ENCODE data around the gene CDK10.

CDK10 gene

DNA sequence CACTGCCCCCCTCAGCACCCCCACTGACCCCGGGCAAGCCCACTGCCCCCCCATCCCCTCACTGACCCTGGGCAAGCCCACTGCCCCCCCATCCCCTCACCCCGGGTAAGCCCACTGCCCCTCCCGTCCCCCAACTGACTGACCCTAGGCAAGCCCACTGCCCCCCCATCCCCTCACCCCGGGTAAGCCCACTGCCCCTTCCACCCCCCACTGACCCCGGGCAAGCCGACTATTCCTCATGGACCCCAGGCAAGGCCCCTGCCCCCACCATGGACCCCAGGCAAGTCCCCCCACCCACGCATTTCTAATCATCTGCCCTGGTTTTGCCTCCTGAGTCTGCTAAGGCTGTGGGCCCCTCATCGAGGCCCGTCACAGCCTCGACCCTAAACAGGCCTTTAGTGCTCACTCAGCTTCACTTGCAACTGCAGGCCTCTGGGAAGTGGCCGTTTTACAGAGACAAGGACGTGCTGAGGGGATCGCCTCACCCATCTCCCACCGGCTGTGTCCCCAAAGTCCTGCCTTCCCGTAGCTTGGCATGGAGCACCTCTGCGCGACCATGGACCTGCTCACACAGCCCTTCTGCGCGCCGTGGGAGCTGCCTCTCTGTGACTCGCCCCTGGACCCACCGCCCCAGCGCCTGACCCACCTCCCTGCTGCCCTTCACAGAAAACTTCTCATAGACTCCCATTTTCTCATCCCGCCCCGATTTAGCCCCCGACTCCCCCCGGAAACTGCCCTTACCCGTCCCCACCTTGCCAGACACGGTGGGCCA is 30.6 kb downstream of the CDK10 start:
- no peak for DNase-seq

DNA sequence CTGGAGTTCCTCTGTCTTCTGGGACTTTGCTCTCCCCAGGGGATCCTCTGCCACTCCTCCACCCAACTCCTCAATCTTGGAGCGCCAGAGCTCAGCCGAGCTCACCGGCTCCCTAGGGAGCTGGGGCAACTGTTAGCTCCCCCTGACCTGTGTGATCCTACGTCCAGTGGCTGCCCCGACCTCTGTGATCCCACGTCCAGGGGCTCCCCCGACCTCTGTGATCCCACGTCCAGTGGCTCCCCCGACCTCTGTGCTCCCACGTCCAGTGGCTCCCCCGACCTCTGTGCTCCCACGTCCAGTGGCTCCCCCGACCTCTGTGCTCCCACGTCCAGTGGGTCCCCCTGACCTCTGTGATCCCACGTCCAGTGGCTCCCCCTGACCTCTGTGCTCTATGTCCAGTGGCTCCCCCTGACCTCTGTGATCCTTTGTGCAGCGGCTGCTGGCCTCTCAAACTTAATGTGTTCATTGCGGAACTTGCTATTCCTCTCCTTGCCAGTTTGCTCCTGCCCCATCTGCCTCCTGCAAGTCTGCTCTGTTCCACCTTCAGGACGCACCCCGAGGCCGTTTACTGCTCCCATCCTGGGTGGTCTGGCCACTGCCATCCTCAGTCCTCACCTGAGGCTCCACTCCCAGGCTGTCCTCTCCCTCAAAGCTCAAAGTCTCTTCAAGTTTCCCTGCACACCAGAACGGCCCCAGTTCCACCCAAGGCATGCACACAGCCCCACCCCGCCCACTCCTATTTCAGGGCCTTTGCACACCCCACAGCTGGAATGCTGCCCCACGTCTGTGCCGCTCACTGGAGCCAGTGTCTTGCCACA is 31.4 kb downstream of the CDK10 start:
- DNase-seq: no peak

DNA sequence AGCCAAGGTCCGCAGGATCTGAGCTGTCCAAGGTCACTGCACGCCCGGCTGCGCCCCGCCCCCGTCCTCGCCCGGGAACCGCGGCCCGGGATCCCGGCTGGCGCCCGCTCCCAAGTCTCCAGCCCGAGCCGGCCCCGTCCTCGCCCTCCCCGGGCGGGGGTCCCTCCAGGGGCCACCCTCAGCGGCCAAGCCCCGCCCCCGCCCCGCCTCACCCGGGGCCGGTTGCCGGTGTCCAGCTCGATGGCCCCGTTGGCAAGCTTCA is 34.0 kb downstream of the CDK10 start:
- no peak for DNase-seq

DNA sequence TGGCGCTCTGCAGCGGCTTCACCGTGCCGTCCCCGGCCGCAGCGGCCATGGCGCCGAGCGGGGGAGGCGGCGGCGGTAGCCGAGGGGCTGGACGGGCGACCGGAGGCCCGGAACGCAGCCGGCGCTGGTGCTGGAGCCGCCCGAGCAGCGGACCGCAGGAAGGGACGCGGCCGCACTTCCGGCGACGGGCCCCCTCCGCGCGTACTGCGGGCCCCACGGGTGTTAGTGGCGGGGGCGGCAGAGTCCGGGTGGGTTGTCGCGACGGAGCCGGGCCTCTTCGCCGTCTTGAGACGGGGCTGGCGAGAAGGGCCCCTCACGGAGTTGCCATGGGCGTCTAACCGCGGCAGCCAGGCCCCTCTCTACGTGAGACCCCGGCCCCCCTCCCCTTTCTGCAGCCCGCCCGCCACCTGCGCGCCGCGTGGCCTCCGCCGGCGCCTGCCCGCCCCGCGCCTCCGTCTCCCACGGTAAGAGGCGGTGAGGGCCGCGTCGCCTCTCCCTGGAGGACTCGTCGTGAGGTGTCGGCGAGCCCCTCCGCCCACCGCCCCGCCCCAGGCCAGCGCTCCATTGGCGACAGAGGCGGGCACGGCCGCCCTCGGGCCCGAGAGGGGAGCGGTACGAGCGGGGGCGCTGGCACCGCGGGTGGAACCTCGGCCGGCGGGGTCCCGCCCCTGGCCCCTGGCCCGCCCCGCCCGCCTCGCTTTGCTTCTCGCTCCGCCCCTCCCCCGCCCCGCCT is 34.5 kb downstream of the CDK10 start, which contains the start of the genes VPS9D1 and ZNF276:
Gene VPS9D1 (minus strand): TSS at position 86 of the 733 bp plus-strand sequence. CDS start 37 bp downstream, at position 49.
Gene ZNF276 (plus strand): TSS at position 725 of the 733 bp plus-strand sequence. CDS start 104 bp downstream, outside the sequence.
- peak; percentile 20 for DNase-seq

DNA sequence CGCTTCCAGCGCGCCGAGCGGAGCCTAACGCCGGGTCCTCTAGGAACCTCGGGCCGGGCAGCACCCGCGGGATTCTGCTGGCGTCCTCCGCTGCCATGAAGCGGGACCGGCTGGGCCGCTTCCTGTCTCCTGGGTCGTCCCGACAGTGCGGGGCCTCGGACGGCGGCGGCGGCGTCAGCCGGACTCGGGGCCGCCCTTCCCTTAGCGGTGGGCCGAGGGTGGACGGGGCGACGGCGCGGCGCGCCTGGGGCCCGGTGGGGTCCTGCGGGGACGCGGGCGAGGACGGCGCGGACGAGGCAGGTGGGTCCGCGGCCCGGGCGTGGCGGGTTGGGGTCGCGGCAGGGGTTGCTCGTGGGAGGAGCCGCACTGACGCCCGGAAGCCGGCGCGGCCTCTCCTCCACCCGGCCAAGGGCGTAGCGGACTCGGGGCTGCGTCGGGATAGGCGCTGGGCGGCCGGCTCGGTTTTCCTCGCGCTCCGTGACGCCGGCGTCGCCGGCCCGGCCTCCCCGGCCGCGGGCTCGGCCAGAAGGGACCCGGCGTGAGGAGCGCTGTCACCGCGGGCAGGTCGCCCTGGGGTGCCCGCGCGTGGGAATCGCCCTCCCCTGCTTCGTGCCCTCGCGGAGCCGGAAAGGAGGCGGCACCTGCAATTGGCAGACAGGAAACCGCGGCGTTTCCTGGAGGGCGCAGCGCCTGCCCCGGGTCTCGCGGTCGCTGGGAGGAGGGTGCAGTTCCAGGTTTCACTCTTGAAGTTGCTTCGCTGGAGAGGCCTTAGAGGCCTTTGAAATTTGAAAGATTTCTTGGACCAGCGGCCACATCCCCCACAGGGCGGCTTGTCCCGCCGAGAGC is 35.3 kb downstream of the CDK10 start:
- no peak for DNase-seq

DNA sequence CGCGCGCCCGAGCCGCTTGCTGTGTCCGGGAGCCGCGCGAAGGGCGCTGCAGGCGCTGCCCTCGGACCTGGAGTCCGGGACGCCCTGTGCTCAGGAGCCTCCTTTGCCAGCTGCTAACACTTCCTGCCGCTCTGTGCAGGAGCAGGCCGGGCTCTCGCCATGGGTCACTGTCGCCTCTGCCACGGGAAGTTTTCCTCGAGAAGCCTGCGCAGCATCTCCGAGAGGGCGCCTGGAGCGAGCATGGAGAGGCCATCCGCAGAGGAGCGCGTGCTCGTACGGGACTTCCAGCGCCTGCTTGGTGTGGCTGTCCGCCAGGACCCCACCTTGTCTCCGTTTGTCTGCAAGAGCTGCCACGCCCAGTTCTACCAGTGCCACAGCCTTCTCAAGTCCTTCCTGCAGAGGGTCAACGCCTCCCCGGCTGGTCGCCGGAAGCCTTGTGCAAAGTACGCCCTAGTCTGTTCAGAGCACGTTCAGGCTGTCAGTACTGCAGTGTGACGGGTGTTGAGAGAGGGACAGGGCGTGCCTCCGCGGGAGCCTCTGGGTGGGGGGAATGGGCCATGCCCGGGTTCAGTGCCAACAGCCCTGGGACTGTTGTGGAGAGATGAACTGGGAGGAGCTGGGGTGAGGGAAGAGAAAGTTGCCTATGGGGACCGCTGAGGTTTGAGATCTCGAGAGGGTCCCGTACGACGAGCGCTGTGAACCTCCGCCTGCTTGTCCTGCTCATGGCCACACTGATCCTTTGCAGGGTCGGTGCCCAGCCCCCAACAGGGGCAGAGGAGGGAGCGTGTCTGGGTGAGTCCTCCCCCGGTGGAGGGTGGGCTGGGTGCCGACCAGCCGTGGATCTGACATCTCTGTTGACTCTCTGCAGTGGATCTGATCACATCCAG is 36.1 kb downstream of the CDK10 start:
- no peak for DNase-seq

DNA sequence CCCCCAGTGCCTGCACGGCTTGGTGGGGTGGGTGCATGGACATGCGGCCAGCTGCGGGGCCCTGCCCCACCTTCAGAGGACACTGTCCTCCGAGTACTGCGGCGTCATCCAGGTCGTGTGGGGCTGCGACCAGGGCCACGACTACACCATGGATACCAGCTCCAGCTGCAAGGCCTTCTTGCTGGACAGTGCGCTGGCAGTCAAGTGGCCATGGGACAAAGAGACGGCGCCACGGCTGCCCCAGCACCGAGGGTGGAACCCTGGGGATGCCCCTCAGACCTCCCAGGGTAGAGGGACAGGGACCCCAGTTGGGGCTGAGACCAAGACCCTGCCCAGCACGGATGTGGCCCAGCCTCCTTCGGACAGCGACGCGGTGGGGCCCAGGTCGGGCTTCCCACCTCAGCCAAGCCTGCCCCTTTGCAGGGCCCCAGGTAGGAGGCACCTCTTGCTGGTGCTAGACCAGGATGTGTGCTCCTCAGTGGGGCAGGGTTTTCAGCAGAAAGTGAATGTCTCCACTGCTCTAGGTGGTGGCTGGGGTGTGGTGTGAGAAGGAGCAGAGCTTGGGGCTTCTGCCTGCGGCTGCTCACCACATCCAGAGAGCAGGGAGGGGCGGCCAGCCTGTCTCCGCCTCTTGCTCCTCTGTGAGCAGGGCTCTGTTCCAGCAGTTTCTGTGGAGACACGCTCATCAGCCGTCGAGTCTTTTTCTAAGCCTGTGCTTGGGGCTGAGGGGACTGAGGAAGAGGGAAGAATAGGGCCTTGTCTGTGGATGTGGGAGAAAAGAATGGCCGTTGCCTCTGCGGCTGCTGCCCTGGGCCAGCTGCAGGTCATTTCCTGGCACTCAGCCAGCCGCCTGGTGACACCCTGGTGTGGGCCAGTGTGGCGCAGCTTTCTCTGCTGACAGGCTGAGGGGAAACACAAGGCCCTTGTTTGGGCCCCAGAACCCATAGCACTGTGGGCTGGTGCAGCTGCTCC is 37.1 kb downstream of the CDK10 start:
- no peak for DNase-seq

DNA sequence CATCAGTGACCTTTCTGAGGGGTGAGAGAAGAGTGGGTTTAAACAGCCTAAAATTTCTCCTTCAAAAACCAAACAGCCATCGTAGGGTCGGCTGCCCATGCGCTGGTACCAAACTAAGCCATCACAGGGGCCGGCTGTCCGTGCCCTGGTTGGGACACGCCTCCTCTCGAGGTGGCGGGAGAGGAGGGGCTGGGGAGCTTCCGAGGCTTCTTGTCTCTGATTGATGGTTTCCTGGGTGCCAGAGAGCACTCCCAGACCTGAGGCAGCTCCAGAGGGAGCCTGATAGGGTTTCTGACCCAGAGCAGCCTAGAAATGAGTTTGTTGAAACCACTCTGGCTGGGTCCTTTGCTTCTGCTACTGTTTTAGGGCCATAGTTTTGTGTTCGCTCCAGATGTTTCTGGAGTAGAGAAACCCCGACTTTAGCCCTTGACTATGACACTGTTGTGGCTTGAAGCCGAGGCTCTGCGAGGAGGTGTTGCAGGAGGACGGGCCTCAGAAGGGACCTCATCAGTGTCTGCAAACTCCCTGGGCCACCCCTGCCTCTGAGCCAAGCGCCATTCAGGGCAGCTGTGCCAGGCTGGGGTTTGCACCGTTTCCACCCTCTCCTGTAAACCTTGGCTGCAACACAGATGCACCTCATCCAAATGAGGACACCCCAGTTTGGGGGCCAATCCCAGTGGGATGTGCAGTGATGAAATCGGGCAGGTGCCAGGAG is 41.1 kb downstream of the CDK10 start:
- DNase-seq: no peak

DNA sequence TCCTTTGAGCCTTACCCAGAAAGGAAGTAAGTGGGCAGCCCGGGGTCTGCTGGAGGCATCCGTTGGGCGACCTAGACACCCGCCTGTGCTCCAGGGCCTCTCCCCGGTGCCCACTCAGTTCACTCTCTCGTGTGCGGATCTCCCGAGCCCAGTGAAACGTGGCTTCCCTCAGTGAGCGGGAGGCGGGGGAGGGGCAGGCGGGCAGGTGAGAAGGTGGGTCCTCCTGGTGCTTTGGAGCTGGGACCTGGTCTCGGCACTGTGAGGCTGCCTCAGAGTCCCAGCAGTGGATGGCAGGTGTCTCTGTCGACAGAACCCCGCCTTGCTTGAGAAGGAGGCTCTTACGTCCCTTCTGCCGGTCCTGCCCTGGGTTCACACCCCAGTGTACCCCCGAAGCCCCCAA is 42.8 kb downstream of the CDK10 start:
- no peak for DNase-seq

DNA sequence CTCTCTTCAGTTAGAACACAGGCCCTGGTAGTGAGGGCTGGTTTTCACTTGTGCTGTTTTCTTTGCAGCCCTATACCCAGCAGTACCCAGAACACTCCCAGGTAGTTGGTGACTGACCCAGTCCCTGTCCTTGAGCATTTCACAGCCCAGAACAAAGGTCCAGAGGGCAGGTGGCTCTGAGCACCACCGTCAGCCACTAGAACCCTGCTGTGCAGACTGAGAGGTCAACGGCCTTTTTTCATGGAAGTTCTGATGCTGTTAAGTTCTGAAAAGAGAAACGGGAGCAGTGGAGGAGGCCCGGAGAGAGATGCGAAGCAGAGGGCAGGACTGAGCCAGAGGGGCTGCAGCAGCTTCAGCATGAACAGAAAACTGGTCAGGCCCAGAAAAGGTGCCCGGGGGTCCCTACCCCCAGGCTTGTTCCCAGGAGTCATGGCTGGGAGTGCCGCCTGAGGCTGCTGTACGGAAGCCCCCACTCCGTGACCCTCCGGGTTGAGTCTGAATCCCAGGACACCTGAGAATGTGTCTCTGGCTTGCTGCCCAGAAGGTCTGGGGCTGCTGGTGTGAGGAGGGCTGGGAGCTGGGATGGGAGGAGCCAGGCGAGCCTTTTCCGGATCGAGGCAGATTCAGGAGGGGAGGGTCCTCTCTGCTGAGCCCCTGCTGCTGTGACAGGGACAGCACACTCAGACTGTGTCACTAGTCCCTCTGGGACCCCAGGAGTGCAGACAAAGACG is 43.5 kb downstream of the CDK10 start:
- DNase-seq: no peak

DNA sequence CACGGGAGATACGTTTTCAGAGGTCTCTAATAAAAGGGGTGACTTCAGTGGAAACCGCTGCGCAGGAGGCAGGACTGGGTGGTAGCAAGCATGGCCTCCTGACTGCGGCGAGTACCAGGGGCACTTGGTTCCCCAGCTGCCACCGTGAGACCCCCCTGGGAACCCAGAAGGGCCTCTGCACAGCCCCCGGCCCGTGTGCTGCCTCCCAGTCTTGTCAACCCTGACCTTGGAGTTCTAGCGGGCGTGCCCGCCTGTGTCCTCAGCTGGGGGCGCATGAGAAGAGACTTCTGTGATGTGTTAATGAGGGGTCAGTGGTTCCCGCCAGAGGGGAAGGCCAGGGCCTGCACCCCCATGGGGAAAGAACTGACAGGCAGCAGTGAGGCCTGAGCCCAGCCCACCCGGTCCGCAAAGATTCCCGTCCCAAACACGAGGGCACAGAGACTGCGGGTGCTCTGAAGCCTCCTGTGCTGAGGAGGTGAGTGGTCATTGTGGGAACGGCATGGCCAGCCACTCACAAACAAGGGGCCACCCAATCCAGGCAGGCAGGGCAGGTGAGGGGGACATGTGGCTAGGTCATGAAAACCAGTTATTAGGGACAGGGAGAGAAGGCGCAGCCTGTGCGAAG is 44.2 kb downstream of the CDK10 start:
- no peak for DNase-seq

DNA sequence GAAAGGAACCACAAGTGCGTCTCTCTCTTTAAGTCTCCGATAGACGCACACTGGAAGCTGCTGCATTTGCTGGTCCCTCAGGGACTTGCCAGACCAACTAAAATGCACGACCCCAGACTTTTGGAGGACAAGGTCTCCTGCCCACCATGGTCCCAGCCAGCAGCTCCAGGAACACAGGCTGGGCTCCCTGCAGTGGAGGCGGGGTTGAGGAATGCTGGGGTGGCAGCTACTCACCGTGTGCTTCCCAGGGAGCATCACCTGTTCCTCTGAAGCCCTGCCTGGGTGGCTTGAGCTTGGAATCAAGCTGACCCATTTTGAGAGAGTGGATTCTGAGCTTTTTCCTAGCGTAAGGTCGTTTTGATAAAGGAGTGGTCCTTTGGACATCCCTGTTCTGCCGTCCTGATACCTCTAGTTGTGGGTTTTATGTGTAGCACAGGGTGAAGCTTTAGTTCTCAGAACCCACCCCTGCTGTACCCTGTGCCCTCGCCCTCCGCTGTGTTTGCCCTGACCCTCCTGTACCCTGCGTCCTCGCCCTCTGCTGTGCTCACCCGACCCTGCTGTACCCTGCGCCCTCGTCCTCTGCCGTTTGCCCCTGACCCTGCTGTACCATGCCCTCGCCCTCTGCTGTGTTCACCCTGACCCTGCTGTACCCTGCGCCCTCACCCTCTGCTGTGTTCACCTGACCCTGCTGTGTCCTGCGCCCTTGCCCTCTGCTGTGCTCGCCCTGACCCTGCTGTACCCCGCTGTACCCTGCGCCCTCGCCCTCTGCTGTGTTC is 45.8 kb downstream of the CDK10 start:
- DNase-seq: no peak

DNA sequence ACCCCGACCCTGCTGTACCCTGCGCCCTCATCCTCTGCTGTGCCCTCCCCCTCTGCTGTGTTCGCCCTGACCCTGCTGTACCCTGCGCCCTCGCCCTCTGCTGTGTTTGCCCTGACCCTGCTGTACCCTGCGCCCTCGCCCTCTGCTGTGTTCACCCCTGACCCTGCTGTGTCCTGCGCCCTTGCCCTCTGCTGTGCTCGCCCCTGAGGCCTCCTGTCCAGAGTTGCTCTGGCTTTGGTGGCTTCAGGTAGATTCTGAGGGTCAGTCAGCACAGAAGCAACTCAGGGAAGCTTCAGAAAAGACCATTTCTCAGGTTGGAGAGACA is 46.4 kb downstream of the CDK10 start:
- DNase-seq: no peak

DNA sequence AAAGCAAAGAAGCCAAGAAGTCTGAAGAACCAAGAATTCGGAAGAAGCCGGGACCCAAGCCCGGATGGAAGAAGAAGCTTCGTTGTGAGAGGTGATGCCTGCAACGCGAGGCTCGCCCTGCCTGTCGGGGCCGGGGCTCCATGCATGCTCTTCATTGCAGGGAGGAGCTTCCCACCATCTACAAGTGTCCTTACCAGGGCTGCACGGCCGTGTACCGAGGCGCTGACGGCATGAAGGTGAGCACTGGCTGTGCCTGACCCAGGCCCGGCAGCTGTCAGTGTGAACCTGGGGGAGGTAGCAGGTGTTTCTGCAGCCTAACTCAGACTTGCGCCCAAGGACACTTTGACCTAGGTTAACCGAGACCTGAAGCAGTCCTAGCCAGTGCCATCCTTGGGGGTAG is 46.8 kb downstream of the CDK10 start:
- DNase-seq: no peak

DNA sequence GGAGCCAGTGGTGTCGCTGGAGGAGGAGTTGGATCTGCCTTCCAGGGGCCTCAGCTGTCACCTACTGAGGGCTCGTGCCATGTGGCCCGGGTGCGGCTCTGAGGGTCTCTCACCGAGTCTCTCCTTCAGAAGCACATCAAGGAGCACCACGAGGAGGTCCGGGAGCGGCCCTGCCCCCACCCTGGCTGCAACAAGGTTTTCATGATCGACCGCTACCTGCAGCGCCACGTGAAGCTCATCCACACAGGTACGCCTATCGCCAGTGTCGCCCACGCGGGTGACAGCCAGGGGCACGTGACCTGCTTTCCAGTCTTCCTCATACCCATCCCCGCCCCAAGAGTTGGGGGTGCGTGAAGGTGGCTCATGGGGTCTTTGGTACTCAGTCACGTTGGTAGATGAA is 47.3 kb downstream of the CDK10 start:
- DNase-seq: no peak

DNA sequence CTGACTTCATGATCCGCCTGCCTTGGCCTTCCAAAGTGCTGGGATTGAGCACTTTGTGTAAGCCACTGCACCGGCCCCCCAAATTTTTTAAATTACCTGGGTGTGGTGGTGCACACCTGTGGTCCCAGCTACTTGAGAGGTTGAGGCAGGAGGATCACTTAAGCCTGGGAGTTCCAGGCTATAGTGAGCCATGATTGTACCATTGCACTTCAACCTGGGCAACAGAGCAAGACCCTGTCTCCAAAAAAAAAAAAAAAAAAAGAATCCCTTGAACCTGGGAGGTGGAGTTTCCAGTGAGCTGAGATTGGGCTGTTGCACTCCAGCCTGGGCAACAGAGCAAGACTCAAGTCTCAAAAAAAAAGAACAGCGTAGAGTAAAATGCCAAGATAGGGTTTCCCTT is 50.1 kb downstream of the CDK10 start:
- DNase-seq: no peak

DNA sequence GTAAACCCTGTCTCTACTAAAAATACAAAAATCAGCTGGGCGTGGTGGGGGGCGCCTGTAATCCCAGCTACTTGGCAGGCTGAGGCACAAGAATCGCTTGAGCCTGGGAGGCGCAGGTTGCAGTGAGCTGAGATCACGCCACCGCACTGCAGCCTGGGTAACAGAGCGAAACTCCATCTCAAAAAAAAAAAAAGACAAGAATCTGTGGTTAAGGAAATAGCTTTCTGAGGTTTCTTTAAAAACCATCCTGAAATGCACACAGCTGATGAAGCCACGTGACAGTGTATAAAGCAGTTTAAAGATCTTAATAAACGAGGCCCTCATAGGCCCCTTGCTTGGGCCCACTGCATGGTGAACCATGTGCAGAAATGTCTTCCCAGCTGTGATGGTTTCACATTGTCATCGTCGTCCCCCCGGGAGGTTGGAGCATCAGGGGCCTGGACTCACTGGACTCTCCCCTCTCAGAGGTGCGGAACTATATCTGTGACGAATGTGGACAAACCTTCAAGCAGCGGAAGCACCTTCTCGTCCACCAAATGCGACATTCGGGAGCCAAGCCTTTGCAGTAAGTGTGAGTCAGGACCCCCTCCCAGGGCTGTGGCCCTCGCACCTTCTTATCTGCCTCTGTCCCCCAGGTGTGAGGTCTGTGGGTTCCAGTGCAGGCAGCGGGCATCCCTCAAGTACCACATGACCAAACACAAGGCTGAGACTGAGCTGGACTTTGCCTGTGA is 51.0 kb downstream of the CDK10 start:
- DNase-seq: no peak
